GM13976 (cell line): ENCODE results near the gene KDM8.

ENCODE experiments used
- DNase-seq: peaks from one replicate; pipeline ENCODE4 v3.0.0; 2012; ENCODE audit warnings: low spot score
- CTCF ChIP-seq: IDR thresholded peaks from 2 replicates; pipeline ENCODE4 v1.5.1; 2012; ENCODE audit warnings: borderline replicate concordance, mild to moderate bottlenecking; ENCODE audit not compliant: insufficient read depth; ENCODE audit errors: extremely low read depth, missing control alignments, control extremely low read depth
- in situ Hi-C: fragments of 300-500 bp; cut with MboI; formaldehyde crosslinking; loops from one replicate; pipeline ENCODE4 v1.12.0; 2022; ENCODE audit warnings: low sequenced_read_pairs, mixed read lengths, inconsistent platforms; ENCODE audit not compliant: unreplicated experiment

The KDM8 gene

GRCh38 chr16:27177031-27177774 lies 26.1 kb upstream of the KDM8 start:
- in situ Hi-C loops: loop anchor here (10.0 kb wide), 2 partner anchors 198 to 278 kb away; no protein-coding TSS in a partner anchor
- TF ChIP-seq CTCF: no peak
- no peak for DNase-seq

GRCh38 chr16:27179500-27180072 lies 23.7 kb upstream of the KDM8 start:
- in situ Hi-C loops: loop anchor here (10.0 kb wide), 2 partner anchors 195 to 275 kb away; no protein-coding TSS in a partner anchor

GRCh38 chr16:27181019-27181790 lies 22.1 kb upstream of the KDM8 start:
- no peak for TF ChIP-seq CTCF
- in situ Hi-C loops: no loop called here

More at GRCh38 chr16:27179500-27180072, 23.7 kb upstream of the KDM8 start:
- peak; percentile 94 for TF ChIP-seq CTCF
- DNase-seq: peak; percentile 87

GRCh38 chr16:27182906-27183405 lies 20.4 kb upstream of the KDM8 start:
- in situ Hi-C loops: no loop called here
- no peak for TF ChIP-seq CTCF
- DNase-seq: no peak

More at GRCh38 chr16:27181019-27181790, 22.1 kb upstream of the KDM8 start:
- DNase-seq: no peak

- in situ Hi-C loops: no loop called here
- DNase-seq: no peak
- no peak for TF ChIP-seq CTCF
Measured at GRCh38 chr16:27185776-27186130, 17.6 kb upstream of the KDM8 start.

- in situ Hi-C loops: no loop called here
- TF ChIP-seq CTCF: no peak
- no peak for DNase-seq
Measured at GRCh38 chr16:27188633-27189032, 14.7 kb upstream of the KDM8 start.
